Osteoblast (primary cell): Measurements from ENCODE around the gene CYP2C8. TPM values are rescaled to one million over a fixed set of nuclear protein-coding genes. Genes with fewer than 3 reads are reported as not detected.

Source experiments
- DNase-seq: peaks from one replicate; pipeline ENCODE4 v3.0.0; 2011; ENCODE audit warnings: low spot score, mixed read lengths; ENCODE audit not compliant: insufficient read length; ENCODE audit errors: missing footprints
- H2AFZ ChIP-seq: 2 replicates; pipeline ENCODE4 v1.6.0; 2011; ENCODE audit warnings: mild to moderate bottlenecking, low read length
- H3K27ac ChIP-seq: 2 replicates; pipeline ENCODE4 v1.5.1; 2011; ENCODE audit warnings: mild to moderate bottlenecking, low read depth, low read length, moderate library complexity
- H3K27me3 ChIP-seq: 2 replicates; pipeline ENCODE4 v1.6.0; 2012; ENCODE audit warnings: mild to moderate bottlenecking, control low read depth, inconsistent platforms, low read length, moderate library complexity; ENCODE audit not compliant: insufficient read depth
- H3K36me3 ChIP-seq: 2 replicates; pipeline ENCODE4 v1.5.1; 2011; ENCODE audit warnings: mild to moderate bottlenecking, low read length, control low read depth, moderate library complexity; ENCODE audit not compliant: insufficient read depth
- H3K4me1 ChIP-seq: 2 replicates; pipeline ENCODE4 v1.5.1; 2011; ENCODE audit warnings: mild to moderate bottlenecking, low read length, control low read depth, moderate library complexity; ENCODE audit not compliant: insufficient read depth
- H3K4me2 ChIP-seq: 2 replicates; pipeline ENCODE4 v1.6.0; 2011; ENCODE audit warnings: mild to moderate bottlenecking, low read length; ENCODE audit not compliant: insufficient read depth
- H3K4me3 ChIP-seq: fragments of 200-600 bp; sonication (generic); 3 replicates; pipeline ENCODE4 v1.5.1; 2012; ENCODE audit warnings: mild to moderate bottlenecking, low read length, inconsistent platforms; ENCODE audit not compliant: insufficient read depth
- H3K79me2 ChIP-seq: 2 replicates; pipeline ENCODE4 v1.6.0; 2012; ENCODE audit warnings: mild to moderate bottlenecking, low read length, control low read depth, inconsistent platforms; ENCODE audit not compliant: insufficient read depth
- H3K9me3 ChIP-seq: 2 replicates; pipeline ENCODE4 v1.5.1; 2011; ENCODE audit warnings: low read depth, low read length, control low read depth
- H4K20me1 ChIP-seq: 2 replicates; pipeline ENCODE4 v1.6.0; 2012; ENCODE audit warnings: mild to moderate bottlenecking, low read length, control low read depth; ENCODE audit not compliant: insufficient read depth
- CTCF ChIP-seq: IDR thresholded peaks from 2 replicates; pipeline ENCODE4 v1.5.1; 2011; ENCODE audit warnings: mild to moderate bottlenecking, low read depth, low read length, moderate library complexity; ENCODE audit errors: extremely low read depth
- small RNA-seq: library from RNA; depleted of rRNA; stranded (forward); fragments of <200 nt; gene quantifications from one replicate; pipeline ENCODE3, GENCODE V24; 2012
- total RNA-seq: library from RNA; depleted of rRNA; stranded (reverse); fragments of >200 nt; gene quantifications from 2 replicates; pipeline ENCODE4 v1.2.3, GENCODE V29; 2012

The CYP2C8 gene
- total RNA-seq, 1 donor, result under 0.01 TPM

- Histone ChIP-seq H3K79me2 (no peaks in the 10 kb centered on the region), H2AFZ (no peak overlapping the region), H3K4me1 (no peaks in the 10 kb centered on the region), H3K27ac (no peak overlapping the region), H3K36me3 (no peaks in the 10 kb centered on the region), H3K4me3 (no peak overlapping the region), H3K4me2 (no peak overlapping the region), H3K27me3 (no peaks in the 10 kb centered on the region), H4K20me1 (no peaks in the 10 kb centered on the region), H3K9me3 (no peaks in the 10 kb centered on the region)
- no peak for DNase-seq
- TF ChIP-seq CTCF, result no peak
Measured at GRCh38 chr10:94997741-94998174, 71.5 kb downstream of the CYP2C8 start.

- Histone ChIP-seq H3K9me3 (peaks cover 2% of the 10 kb centered on the region), H3K4me3 (no peak overlapping the region), H3K79me2 (no peaks in the 10 kb centered on the region), H3K4me1 (no peaks in the 10 kb centered on the region), H3K4me2 (no peak overlapping the region), H2AFZ (no peak overlapping the region), H3K36me3 (no peaks in the 10 kb centered on the region), H4K20me1 (no peaks in the 10 kb centered on the region), H3K27me3 (no peaks in the 10 kb centered on the region), H3K27ac (no peak overlapping the region)
- no peak for DNase-seq
- TF ChIP-seq CTCF, result no peak
Measured at GRCh38 chr10:94992811-94993210, 76.5 kb downstream of the CYP2C8 start.

DNA sequence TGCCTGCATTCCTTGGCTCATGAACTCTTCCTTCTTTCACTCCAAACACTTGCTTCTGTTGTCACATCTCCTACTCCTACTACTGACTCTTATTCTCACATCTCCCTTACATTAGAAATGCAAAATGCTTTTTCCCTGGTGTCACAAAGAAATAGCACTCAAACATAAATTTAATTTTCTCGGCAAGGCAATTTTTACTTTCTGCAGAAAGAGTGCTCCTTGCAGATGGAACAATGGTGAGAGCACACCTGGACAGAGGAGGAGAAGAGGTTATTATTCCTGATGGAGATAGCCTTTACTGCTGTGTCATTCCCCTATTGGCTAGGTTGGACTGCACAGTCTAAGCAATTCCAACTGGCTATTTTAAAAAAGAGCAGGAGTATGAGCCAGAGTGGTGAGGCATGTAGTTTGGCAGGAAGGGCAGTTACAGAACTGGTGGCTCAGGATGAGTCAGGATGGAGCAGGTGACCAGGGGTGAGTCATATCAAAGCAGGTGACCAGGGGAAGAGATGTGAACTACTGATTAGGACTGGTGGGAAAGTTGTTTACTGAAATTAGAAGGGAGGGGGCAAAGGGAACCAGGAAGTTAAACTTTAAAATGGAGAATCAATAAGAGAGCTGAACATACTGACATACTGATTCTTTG is 77.9 kb downstream of the CYP2C8 start:
- H3K9me3 ChIP-seq, result peaks cover 2% of the 10 kb centered on the region
- H3K4me3 ChIP-seq, result no peak overlapping the region
- no peaks in the 10 kb centered on the region for H3K27me3 ChIP-seq
- no peaks in the 10 kb centered on the region for H4K20me1 ChIP-seq
- H3K27ac ChIP-seq, result no peak overlapping the region
- TF ChIP-seq CTCF, result no peak
- H3K79me2 ChIP-seq, result no peaks in the 10 kb centered on the region
- H2AFZ ChIP-seq, result no peak overlapping the region
- no peak for DNase-seq
- H3K4me1 ChIP-seq, result no peaks in the 10 kb centered on the region
- H3K4me2 ChIP-seq, result no peak overlapping the region
- no peaks in the 10 kb centered on the region for H3K36me3 ChIP-seq

DNA sequence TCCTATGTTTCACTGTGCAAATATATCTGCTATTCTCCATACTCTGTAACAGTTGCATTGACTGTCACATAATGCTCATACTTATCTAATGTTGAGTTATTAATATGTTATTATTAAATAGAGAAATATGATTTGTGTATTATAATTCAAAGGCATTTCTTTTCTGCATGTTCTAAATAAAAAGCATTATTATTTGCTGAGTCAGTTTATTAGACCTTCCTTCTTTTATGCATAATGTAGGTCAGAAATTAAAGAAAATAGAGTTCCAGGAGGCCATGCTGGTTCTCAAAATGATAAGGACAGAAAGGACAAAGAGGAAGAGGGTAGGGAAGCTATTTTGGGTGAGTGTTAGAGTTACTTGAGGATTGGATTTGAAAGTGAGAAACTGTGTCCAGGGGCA is 80.1 kb downstream of the CYP2C8 start:
- no peak overlapping the region for H3K4me3 ChIP-seq
- no peaks in the 10 kb centered on the region for H3K4me1 ChIP-seq
- peaks cover 2% of the 10 kb centered on the region for H3K9me3 ChIP-seq
- no peak overlapping the region for H3K4me2 ChIP-seq
- TF ChIP-seq CTCF, result no peak
- DNase-seq, result no peak
- H4K20me1 ChIP-seq, result no peaks in the 10 kb centered on the region
- no peak overlapping the region for H3K27ac ChIP-seq
- no peaks in the 10 kb centered on the region for H3K79me2 ChIP-seq
- no peaks in the 10 kb centered on the region for H3K36me3 ChIP-seq
- no peak overlapping the region for H2AFZ ChIP-seq
- no peaks in the 10 kb centered on the region for H3K27me3 ChIP-seq

Small RNAs within 50 kb of the gene (small RNA-seq; reads per million reads assigned to genes)
- not detected for gene CYP2C60P

Other genes starting within 250 kb of the CYP2C8 start
- gene CYP2C9, start 130.8 kb downstream of the CYP2C8 start, total RNA-seq, result not detected in 2 replicates
- gene ACSM6, start 124.7 kb upstream of the CYP2C8 start, total RNA-seq, result not detected in 2 replicates
- gene PDLIM1, start 221.5 kb upstream of the CYP2C8 start, total RNA-seq, result 25.0 and 26.1 TPM in 2 replicates